SW480 (cell line): ENCODE data around the gene MUC6.

Experiments used
- DNase-seq: peaks from one replicate; pipeline ENCODE4 v3.0.0-alpha.2; 2016; ENCODE audit warnings: low spot score

MUC6 gene

GRCh38 chr11:1072116-1072820, 35.8 kb upstream of the MUC6 start:
- peak; percentile 63 for DNase-seq

- no peak for DNase-seq
Observed at GRCh38 chr11:1071571-1072115, 35.1 kb upstream of the MUC6 start.

- no peak for DNase-seq
Observed at GRCh38 chr11:1070594-1071462, 34.3 kb upstream of the MUC6 start.

- no peak for DNase-seq
Observed at GRCh38 chr11:1069740-1070139, 33.2 kb upstream of the MUC6 start.

- DNase-seq: no peak
Observed at GRCh38 chr11:1067812-1068496, 31.4 kb upstream of the MUC6 start.

GRCh38 chr11:1064167-1064566, 27.6 kb upstream of the MUC6 start:
- DNase-seq: no peak

GRCh38 chr11:1062075-1062820, 25.7 kb upstream of the MUC6 start:
- DNase-seq: no peak

GRCh38 chr11:1060852-1061616, 24.5 kb upstream of the MUC6 start:
- peak; percentile 93 for DNase-seq

- DNase-seq: no peak
Observed at GRCh38 chr11:1060410-1060809, 23.9 kb upstream of the MUC6 start.

GRCh38 chr11:1059759-1060158, 23.2 kb upstream of the MUC6 start:
- no peak for DNase-seq

GRCh38 chr11:1057806-1058205, 21.3 kb upstream of the MUC6 start:
- no peak for DNase-seq

- DNase-seq: no peak
Observed at GRCh38 chr11:1055990-1056771, 19.7 kb upstream of the MUC6 start.

- no peak for DNase-seq
Observed at GRCh38 chr11:1055109-1055703, 18.7 kb upstream of the MUC6 start.

- DNase-seq: no peak
Observed at GRCh38 chr11:1054143-1055108, 17.9 kb upstream of the MUC6 start.

GRCh38 chr11:1053121-1053901, 16.8 kb upstream of the MUC6 start:
- DNase-seq: peak; percentile 41

GRCh38 chr11:1052133-1053011, 15.9 kb upstream of the MUC6 start:
- peak; percentile 37 for DNase-seq
